ENCODE data around the gene CORO7. TPM values are rescaled to one million over a fixed set of nuclear protein-coding genes. Genes with fewer than 3 reads are reported as not detected.

Gene CORO7
- total RNA-seq, 4 donors from 2014 or later = 11.0 to 38.9 (median 17.8) TPM

- H3K4me3 ChIP-seq = peak within 1 kb of the TSS; percentile 50 to 83
- H3K27ac ChIP-seq = peak within 1 kb of the TSS; percentile 19 to 91 (median 88)
- peak; percentile 76 for ATAC-seq
- no peaks in the 10 kb centered on the region for H3K36me3 ChIP-seq
- peaks cover 2 to 71% (median 50%) of the 10 kb centered on the region in 3 donors for H3K4me1 ChIP-seq
- WGBS, 2 donors (ENCODE audit: low coverage in 1 of 2) = 27% methylated on average over 2 of the region's 50 CpGs; no CpG with 5 or more reads in 1 of the 2 donors
- TF ChIP-seq POLR2AphosphoS5 (IDR thresholded peaks at IDR 0.05) = peak; percentile 98
- TF ChIP-seq EP300 (IDR thresholded peaks at IDR 0.05) = no peak
- TF ChIP-seq POLR2A (IDR thresholded peaks at IDR 0.05) = peak; percentile 97 to 98
- H3K9me3 ChIP-seq = no peaks in the 10 kb centered on the region
- no peaks in the 10 kb centered on the region for H3K27me3 ChIP-seq
Observed at GRCh38 chr16:4371357-4372000, 44.9 kb downstream of the CORO7 start, which contains the start of gene VASN. TSS of gene VASN (plus strand) at chr16:4371848. CDS start at chr16:4380878, 9,030 bp downstream.

- H3K9me3 ChIP-seq = no peaks in the 10 kb centered on the region
- H3K27ac ChIP-seq = peak overlapping the region; percentile 19 to 91 (median 88)
- no peaks in the 10 kb centered on the region for H3K36me3 ChIP-seq
- H3K4me3 ChIP-seq = peak overlapping the region in 1 of 2 donors; percentile 83
- peaks cover 0 to 64% (median 43%) of the 10 kb centered on the region in 3 donors for H3K4me1 ChIP-seq
- no peaks in the 10 kb centered on the region for H3K27me3 ChIP-seq
- TF ChIP-seq POLR2AphosphoS5 (IDR thresholded peaks at IDR 0.05) (peak; percentile 38), CTCF (IDR thresholded peaks at IDR 0.05) (no peak), POLR2A (IDR thresholded peaks at IDR 0.05) (no peak), EP300 (IDR thresholded peaks at IDR 0.05) (no peak)
- 35% methylated on average over 5 of the region's 14 CpGs; no CpG with 5 or more reads in 1 of the 2 donors for WGBS, 2 donors (ENCODE audit: low coverage in 1 of 2)
- ATAC-seq = peak; percentile 20
Observed at GRCh38 chr16:4370570-4371356, 45.6 kb downstream of the CORO7 start.

DNA sequence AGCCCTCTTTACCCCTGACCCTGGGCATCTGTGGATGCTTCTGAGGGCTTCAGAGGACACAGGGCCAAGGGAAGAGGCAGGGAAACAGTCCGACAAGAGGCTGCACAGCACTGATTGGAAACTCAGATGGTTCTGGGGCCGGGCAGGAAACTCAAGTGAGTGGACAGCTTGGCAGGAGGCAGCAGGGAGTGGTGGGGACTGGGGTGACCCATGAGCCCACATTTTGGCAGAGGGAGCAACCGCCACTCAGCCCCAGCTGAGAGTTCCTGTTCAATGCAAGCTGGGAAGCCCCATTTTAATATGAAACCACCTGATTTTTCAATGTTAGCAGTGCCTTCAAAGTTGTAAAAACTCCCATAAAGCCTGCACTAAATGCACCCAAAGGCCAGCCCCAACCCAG is 46.2 kb downstream of the CORO7 start:
- Histone ChIP-seq H3K4me1 (peaks cover 0 to 58% (median 37%) of the 10 kb centered on the region in 3 donors), H3K4me3 (no peak overlapping the region), H3K9me3 (no peaks in the 10 kb centered on the region), H3K27ac (peak overlapping the region in 3 of 4 donors; percentile 88 to 91 (median 89)), H3K27me3 (no peaks in the 10 kb centered on the region), H3K36me3 (peaks cover 0 to 6% of the 10 kb centered on the region in 2 donors)
- ATAC-seq = no peak
- no peak for TF ChIP-seq POLR2A (IDR thresholded peaks at IDR 0.05)
- TF ChIP-seq CTCF (IDR thresholded peaks at IDR 0.05) = no peak
- no peak for TF ChIP-seq EP300 (IDR thresholded peaks at IDR 0.05)
- TF ChIP-seq POLR2AphosphoS5 (IDR thresholded peaks at IDR 0.05) = no peak
- 33% methylated on average over 1 of the region's 3 CpGs; no CpG with 5 or more reads in 1 of the 2 donors for WGBS, 2 donors (ENCODE audit: low coverage in 1 of 2)

GRCh38 chr16:4369007-4369733 is 47.2 kb downstream of the CORO7 start:
- no peaks in the 10 kb centered on the region for H3K9me3 ChIP-seq
- ATAC-seq = no peak
- H3K4me3 ChIP-seq = no peak overlapping the region
- no CpG with 5 or more reads among the region's 13 CpGs for WGBS, 2 donors (ENCODE audit: low coverage in 1 of 2)
- no peaks in the 10 kb centered on the region for H3K27me3 ChIP-seq
- H3K4me1 ChIP-seq = peaks cover 0 to 48% (median 27%) of the 10 kb centered on the region in 3 donors
- H3K36me3 ChIP-seq = peaks cover 0 to 16% of the 10 kb centered on the region in 2 donors
- no peak for TF ChIP-seq POLR2AphosphoS5 (IDR thresholded peaks at IDR 0.05)
- TF ChIP-seq EP300 (IDR thresholded peaks at IDR 0.05) = no peak
- no peak for TF ChIP-seq CTCF (IDR thresholded peaks at IDR 0.05)
- no peak for TF ChIP-seq POLR2A (IDR thresholded peaks at IDR 0.05)
- H3K27ac ChIP-seq = no peak overlapping the region

- no peak for ATAC-seq
- Histone ChIP-seq H3K27me3 (no peaks in the 10 kb centered on the region), H3K9me3 (no peaks in the 10 kb centered on the region), H3K4me1 (peaks cover 0 to 30% (median 11%) of the 10 kb centered on the region in 3 donors), H3K36me3 (peaks cover 0 to 33% of the 10 kb centered on the region in 2 donors), H3K27ac (no peak overlapping the region), H3K4me3 (no peak overlapping the region)
- TF ChIP-seq CTCF (IDR thresholded peaks at IDR 0.05) = no peak
- TF ChIP-seq POLR2A (IDR thresholded peaks at IDR 0.05) = no peak
- TF ChIP-seq EP300 (IDR thresholded peaks at IDR 0.05) = no peak
- no peak for TF ChIP-seq POLR2AphosphoS5 (IDR thresholded peaks at IDR 0.05)
- WGBS, 2 donors (ENCODE audit: low coverage in 1 of 2) = 88 to 93% methylated on average over 3 of the region's 5 CpGs
Observed at GRCh38 chr16:4367393-4367856, 49.0 kb downstream of the CORO7 start.

Data from gastroesophageal sphincter (tissue), 4 donors.